Retinal pigment epithelial cell (primary cell): ENCODE measurements around the gene SPPL2C.

Experiments
- DNase-seq: peaks from one replicate; pipeline ENCODE4 v3.0.0-alpha.2; 2010; ENCODE audit warnings: low read depth
- H3K4me3 ChIP-seq: 2 replicates; pipeline ENCODE4 v1.5.1; 2011; ENCODE audit warnings: mild to moderate bottlenecking, low read length, control low read depth, moderate library complexity
- TF ChIP-seq, protein P1 (sequence below): conservative IDR thresholded peaks from 2 replicates; pipeline ENCODE4 v1.5.1; 2011; ENCODE audit warnings: low read depth, low read length, control low read depth, inconsistent platforms

SPPL2C gene

DNA sequence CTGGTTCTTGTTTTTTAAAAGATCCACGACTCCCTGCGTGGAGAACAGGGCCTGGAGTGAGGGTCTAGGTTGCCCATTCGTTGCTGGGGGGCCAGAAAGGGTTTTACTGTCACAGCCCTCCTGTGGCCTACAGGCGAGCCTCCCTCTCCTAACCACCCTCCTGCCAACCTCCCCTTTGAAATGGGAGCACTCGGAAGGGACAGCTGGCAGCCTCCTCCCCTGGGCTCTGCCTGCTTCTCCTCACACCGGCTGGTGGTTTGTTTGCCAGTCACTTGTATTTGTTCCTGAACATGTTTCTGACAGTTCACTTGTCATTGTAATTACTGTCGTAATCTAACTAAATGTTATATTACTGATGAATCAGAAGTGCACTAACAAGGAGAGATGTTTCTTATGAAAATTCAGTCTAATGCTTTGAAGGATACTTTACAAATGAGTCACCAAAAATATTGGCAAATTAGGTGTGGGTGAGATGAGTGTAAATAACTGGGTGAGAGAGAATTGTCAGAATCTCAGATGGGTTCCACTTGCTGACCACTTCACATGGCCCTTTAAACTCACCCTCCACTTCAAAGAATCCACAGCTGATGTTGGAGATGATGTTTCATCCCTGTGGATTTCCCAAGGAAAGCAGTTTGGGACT, 2.7 kb upstream of the SPPL2C start:
- TF ChIP-seq, protein P1, sequence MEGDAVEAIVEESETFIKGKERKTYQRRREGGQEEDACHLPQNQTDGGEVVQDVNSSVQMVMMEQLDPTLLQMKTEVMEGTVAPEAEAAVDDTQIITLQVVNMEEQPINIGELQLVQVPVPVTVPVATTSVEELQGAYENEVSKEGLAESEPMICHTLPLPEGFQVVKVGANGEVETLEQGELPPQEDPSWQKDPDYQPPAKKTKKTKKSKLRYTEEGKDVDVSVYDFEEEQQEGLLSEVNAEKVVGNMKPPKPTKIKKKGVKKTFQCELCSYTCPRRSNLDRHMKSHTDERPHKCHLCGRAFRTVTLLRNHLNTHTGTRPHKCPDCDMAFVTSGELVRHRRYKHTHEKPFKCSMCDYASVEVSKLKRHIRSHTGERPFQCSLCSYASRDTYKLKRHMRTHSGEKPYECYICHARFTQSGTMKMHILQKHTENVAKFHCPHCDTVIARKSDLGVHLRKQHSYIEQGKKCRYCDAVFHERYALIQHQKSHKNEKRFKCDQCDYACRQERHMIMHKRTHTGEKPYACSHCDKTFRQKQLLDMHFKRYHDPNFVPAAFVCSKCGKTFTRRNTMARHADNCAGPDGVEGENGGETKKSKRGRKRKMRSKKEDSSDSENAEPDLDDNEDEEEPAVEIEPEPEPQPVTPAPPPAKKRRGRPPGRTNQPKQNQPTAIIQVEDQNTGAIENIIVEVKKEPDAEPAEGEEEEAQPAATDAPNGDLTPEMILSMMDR, result no peak
- DNase-seq, result no peak
- H3K4me3 ChIP-seq, result no peak overlapping the region

DNA sequence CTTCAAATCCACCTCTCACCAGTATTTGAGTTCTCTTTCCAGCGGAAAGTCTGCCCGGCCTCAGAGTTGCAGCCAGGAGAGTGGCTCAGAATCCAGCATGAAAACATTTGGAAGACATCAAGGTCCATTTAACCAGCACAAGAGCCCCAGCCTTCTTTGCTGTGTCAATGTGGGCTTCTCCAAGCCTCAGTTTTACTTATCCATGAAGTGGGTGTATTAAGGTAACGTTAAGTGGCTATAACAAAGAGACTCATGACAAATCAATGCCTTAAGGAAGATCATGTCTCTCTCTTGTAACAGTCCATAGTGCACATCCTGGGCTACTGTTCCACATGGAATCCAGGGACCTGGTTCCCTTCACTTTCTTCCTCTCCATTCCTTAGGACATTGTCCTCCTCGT, 959 bp upstream of the SPPL2C start:
- H3K4me3 ChIP-seq, result no peak overlapping the region
- TF ChIP-seq, protein P1, result no peak
- no peak for DNase-seq

- TF ChIP-seq, protein P1, result no peak
- H3K4me3 ChIP-seq, result no peak overlapping the region
- DNase-seq, result no peak
These were observed 900 bp downstream of the SPPL2C start for GRCh38 chr17:45845376-45846185.

DNA sequence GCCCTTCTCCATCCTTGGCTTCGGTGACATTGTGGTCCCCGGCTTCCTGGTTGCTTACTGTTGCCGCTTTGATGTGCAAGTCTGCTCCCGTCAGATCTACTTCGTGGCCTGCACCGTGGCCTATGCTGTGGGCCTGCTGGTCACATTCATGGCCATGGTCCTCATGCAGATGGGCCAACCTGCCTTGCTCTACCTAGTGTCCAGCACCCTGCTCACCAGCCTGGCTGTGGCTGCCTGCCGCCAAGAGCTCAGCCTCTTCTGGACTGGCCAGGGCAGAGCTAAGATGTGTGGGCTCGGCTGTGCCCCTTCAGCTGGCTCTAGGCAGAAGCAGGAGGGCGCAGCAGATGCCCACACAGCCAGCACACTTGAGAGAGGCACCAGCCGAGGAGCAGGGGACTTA, 1.5 kb downstream of the SPPL2C start:
- TF ChIP-seq, protein P1, result no peak
- DNase-seq, result no peak
- H3K4me3 ChIP-seq, result no peak overlapping the region

- H3K4me3 ChIP-seq, result no peak overlapping the region
- TF ChIP-seq, protein P1, result no peak
These were observed 2.0 kb downstream of the SPPL2C start for GRCh38 chr17:45846646-45847045.

DNA sequence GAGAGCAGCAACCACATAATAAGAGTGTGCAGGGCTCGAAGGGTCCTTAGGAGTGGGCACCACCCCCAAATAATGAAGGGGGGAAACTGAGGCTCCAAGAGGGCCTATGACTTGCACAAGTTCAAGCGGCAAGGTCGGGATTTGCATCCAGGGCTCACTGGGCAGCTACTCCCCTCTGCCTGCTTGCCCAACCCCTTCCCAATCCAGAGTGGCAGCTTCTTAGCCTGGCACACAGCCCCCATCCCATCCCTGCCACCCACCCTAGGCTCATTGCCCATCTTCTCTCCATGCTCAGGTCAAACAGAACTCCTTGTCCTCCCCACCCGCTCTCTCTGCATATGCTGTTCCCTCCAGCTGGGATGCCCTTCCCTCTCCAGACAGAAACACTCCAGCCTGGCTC, 2.4 kb downstream of the SPPL2C start:
- no peak overlapping the region for H3K4me3 ChIP-seq
- no peak for DNase-seq
- TF ChIP-seq, protein P1, result no peak

More at GRCh38 chr17:45846646-45847045, 2.0 kb downstream of the SPPL2C start:
- DNase-seq, result no peak

DNA sequence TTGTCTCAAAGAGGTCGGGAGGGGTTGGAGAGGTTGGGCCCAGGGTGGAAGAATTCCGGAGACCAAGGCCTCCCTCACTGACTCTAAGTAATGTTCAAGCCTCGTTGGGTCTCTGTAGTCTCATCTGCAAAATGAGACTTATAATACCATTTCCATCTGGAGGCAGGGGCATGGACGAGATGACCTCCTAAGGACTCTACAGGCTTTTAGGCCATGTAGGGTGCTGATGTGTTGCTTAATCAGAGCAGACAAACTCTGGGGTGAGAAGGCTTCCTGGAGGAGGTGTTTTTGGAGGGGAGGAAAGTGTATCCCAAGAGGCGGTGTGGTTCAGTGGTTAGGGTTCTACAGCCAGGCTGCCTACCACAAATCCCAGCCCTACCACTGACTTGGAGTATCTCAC, 3.1 kb downstream of the SPPL2C start:
- TF ChIP-seq, protein P1, result no peak
- H3K4me3 ChIP-seq, result no peak overlapping the region
- DNase-seq, result no peak
